IPS-NIHi7 (cell line): Measurements from ENCODE around the gene LCN9.

ENCODE experiments used
- DNase-seq: peaks from one replicate; pipeline ENCODE4 v3.0.0; 2012; ENCODE audit warnings: mixed read lengths; ENCODE audit errors: extremely low spot score

LCN9 gene

DNA sequence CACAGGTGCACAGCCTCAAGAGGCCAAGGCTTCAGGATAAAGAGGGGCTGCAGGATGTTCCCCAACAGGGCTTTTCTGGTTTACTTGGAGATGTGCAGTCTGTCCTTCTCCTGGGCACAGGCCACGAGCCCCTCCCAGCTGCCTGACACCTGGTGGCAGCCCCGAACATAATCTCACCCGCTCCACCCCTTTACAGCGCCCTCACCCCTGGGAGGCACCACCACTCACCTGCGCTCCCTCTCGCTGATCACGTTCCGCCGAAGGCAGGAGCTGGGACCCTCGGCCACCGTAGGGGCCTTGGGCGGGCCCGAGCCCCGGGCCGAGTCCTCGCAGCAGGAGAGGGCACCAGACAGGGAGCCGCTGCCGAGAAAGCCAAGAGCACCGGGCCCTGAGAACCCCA lies 35.7 kb downstream of the LCN9 start:
- DNase-seq: peak; percentile 48

DNA sequence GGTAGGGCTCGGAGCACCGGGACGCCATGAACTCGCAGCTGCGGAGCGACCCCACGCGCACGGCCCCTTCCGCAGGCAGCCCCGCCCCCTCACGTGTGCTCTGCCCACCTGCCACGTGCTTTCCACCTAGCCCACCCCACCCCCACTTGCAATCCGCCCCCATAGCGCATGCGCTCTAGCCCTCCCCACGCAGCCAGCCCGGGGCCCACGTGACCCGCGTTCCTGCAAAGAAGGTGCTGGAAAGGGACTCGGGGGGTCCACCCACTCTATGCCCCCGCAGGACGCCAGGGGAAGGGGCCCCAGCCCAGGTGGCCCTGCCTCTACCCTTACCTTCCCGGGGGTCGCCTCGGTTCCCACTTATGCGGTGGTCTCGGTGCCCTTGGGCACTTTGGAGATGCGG lies 36.3 kb downstream of the LCN9 start, which contains the start of gene SOHLH1:
SOHLH1 (minus strand) TSS at position 42 of the 400 bp plus-strand sequence; CDS start at position 28, 14 bp downstream.
- no peak for DNase-seq

DNA sequence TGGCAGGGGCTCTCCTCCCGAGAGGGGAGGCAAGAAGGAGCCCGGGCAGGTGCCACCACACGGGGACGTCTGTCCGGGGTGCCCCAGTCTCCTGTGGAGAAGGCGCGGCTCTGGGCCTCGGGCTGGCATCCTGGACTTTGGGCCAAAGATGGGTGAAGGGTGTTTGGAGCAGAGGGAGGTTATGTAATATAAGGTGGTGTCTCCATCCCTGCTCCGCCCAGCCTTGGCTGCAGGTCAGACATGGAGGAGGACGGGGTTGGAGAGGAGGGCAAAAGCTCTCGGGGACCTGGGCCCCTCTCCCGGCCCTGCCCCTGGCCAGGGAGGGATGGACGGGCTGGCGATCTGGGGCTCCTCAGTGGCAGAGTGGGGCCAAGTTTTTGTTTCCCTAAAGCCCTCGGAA lies 37.4 kb downstream of the LCN9 start:
- no peak for DNase-seq

DNA sequence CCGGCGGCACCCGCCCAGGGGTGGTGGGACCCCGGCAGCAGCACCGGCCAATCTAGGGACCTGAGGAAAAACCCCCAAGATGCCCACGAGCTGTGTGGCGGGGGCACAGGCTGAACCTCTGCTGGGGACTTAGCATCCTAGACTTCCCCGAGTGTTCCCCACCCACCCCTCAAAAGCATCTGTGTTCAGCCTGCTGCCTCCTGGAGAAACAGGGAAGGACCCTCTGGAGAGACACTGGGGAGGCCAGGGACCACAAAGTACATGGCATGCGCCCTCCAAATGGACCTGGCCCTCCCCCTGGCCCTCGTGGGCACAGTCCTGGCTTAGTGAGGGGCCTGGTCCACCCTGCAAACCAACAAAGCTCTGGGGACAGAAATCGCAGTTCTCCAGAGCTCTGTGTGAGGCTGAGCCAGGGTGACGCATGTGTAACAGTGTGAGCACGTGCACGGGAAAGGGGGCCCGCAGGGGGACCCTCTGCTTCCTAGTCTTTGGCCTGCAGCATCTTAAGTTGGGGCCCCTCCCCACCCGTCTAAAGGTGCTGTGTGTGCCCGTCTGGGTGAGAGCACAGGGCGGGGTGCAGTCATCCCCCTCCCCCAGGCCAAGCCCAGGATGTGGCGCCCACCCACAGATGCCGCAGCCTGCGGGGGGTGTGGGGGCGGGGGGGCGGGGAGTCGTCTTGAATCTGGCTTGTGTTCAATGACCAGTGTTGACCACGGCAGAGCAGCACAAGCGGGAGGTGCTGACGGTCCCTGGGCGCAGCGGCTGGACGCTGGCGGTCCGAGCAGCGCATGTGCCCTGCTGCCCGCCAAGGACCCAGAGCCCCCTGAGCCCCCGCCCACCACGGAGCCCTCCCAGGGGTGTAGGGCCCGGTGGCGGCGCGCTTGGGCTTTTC lies 38.2 kb downstream of the LCN9 start:
- peak; percentile 31 for DNase-seq

DNA sequence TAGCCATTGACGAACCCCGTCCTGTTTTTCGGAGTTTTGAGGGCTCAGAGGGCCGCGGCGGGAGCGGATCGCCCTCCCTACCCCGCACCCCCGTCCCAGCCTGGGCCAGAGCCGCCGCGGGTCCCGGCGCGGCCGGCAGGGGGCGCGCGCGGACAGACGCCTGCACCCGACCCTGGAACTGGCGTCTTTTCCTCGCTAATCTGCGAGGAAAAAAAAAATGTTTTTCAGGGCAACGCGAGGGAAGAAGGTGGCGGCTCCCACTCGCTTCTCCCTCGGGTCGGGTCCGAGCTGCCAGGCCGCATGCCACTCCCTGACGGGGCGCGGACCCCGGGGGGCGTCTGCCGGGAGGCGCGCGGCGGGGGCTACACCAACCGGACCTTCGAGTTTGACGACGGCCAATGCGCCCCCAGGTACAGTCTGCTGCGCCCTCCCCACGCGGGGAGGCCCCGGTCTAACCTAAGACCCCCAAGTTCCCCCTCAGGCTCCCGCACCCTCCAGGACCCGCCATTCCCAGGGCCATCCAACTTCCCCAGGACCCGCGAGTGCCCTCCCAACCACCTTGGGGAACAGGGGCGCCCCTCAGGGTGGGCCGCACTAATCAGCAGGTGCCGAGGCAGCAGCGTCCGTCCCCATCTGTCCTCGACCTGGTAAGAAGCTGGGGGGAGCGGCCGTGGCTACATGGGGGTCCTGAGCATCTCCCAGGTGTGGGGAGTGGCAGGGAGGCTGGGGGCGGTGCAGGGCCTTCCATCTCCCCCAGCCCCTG lies 39.0 kb downstream of the LCN9 start, which contains the start of gene KCNT1:
KCNT1 (plus strand) TSS at position 227 of the 763 bp plus-strand sequence; CDS start at position 301, 74 bp downstream.
- DNase-seq: peak; percentile 96

DNA sequence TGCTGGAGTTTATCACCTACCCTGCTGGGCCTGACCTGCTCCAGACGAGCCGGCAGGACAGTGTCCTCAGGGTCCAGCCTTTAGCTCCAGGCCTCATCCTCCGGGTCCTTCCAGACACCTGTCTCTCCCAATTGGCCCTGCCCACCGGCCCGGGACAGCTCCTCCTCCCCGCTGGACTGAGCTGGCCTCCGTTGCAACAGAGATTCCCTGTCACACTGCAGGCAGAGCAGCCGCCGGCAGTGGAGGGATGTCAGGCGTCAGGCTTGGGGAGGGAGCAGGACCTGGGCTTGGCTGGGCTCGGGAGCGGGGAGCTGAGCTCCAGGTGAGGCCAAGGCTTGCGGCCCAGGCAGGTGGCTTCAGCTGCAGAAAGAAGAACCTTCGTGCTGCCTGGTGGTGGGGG lies 40.6 kb downstream of the LCN9 start:
- peak; percentile 64 for DNase-seq

DNA sequence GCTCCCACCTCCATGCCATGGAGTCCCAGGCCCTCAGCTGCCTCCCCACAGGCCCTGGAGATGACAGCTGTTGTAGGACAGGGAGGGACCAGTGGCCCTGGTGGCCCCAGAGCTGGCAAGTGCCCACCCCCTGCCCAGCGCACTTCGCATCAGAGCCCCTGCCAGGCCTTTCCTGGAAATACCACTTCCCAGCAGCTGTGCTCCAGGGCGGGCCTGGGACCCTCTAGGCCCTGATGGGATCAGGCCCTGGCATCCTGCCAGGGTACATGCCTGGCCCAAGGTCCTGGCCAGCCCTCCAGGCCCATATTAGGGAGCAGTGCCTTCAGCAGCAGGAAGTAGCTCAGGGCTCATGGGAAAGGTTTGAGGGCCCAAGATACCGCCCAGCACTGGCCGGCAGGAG lies 41.4 kb downstream of the LCN9 start:
- no peak for DNase-seq

DNA sequence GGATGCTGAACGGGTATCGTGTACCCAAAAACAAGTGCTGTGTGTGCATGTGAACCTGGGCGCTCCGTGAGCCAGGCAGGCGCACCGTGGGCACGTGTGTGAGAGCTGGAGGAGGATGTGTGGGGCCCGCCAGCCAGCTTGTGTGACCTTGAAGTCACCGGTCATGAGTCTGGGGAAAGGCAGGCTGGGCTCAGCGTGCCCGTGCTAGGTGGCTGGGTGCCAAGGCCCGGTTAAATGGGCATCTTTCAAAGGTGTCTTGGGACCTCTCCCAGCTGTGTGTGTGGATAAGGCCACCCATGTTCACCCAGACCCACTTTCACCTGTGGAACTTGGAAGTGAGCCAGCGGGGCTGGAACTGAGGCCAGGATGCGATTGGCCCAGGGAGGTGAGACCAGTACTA lies 42.3 kb downstream of the LCN9 start:
- no peak for DNase-seq

DNA sequence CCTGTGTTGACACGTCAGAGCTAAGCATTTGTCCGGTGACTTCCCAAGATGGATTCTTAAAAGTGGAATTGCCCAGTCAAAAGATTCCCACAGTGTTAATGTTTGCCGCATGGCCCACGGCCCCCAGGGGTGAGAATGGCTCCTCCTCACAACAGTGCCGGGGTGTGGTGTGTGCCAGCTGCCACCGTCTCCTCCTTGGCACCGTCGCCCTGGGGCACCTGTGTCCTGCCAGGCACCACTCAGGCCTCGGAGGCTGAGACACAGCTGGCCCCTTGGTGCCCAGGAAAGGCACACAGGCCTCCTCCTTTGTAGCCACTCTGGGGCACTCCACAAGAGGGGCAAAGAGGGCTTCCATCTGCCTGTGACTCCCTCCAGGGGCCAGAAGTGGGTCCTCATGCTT lies 43.2 kb downstream of the LCN9 start:
- DNase-seq: no peak

DNA sequence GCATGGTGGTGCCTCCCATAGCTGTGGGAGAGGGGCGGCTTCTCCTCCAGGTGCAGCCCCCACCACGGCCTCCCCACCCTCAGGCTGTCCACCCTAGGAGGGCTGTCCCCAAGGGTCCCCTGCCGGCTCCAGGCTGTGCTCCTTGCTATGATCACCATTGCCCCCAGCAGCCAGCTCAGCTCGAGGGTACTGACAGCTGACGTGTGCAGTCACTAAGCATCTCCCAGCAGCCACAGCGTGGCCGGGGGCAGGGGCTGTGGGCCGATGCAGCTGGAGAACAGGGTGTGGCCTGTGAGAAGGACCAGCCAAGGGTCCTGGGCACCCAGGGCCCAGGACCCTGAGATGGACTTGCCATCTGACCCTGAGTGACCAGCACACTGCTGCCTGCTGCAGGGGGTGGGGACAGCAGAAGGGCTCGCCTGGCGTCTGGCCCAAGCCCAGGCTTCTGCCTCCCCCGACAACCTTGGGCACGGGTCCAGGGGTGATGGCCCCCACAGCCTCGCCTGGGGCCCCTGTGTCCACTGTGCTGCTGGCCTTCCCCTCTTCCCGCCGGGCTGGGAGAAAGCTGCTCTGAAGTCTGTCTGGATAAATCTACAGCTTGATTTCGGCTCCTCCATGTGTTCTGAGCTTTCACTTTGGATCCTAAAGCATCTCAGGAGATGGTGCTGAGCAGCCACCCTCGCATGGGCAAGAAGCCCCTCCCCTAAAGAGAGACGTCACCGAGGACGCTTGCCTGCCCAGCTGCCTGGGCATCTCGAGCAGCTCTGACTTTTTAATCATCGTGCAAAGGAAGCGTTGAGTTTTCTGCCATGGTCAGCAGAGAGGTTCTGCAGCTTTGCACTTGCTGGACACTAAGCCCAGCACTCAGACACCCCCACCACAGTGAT lies 44.4 kb downstream of the LCN9 start:
- no peak for DNase-seq

DNA sequence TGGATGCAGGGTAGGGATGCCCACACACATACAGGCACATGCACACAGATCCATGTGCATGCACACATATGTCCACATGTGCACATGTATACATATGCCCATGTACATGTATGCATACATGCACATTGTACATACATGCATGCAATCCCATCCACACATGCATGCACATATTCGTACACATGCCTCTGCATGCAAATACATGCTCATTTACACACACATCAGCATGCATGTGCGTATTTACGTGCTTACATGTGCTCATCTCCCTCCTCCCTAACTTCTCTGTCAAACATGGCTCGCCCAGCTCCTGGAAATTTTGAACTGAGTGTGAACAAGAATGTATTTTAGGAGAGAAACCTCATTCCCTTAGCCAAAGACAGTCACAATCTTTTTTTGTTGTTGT lies 45.1 kb downstream of the LCN9 start:
- no peak for DNase-seq

DNA sequence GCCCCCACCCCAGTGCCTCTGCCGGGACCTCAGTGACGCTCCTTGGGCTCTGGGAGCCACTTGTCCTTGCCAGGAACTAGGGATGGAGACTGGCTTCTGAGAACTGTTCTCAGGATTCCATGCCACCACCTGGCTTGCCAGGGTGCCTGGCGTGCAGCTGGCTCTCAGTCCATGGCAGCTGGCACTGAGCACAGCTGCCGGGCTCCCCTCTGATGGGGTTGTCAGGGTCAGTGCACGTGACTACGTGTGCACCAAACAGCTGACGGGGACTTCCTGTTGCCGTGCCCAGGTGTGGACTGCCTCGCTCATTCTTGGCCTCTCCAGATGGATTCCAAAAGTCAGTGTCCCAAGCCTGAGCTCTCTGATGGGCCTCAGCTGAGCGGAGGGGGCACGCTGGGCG lies 48.3 kb downstream of the LCN9 start:
- DNase-seq: no peak

DNA sequence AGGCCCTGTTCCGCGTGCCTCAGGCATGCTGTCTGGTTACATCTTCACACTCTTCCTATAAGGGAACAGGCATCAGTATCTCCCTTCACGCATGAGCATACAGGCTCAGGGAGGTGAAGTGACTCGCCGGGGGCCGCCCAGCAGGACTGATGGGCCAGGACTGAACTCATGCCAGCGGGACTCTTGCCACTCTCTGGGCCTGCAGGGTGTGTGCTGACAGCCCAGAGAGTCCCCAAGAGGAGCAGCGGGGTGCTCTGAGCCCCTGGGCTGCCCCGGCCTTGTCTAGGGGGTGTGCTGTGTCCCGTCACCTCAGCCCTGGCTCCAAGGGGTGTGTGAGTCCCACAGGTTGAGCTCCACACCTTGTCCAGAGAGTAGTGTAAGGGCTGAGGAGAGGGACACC lies 48.8 kb downstream of the LCN9 start:
- DNase-seq: no peak

DNA sequence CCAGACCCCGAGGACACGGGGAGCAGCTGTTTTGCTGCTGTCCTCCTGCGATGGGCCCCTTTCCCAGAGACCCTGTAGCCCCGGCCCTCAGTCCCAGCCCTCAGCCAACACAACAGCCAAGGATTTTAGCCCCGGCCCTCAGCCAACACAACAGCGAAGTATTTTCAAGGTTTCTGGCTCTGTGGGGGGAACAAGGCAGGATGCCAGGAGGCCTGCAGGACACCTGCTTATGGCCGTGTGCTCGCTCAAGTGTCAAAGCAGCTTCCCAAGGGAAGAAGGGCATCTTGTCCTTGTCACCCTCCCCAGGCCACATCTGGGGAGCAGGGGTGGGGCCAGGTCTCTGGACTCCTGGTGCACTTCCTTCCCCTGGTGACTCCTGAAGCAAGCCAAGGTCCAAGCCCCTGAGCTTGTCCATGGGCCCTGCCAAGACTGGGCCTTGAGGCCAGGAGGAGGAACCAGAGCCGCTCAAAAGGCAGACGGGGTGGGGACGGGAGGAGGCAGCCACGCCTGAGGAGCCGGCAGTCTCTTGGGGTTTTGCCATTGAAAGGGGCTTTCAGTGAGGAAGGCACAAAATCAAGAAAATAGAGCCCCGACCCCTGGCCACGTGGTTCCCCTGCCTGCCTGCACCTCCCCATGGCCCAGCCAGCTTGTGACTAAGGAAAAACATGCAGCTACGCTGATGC lies 49.6 kb downstream of the LCN9 start:
- DNase-seq: no peak

DNA sequence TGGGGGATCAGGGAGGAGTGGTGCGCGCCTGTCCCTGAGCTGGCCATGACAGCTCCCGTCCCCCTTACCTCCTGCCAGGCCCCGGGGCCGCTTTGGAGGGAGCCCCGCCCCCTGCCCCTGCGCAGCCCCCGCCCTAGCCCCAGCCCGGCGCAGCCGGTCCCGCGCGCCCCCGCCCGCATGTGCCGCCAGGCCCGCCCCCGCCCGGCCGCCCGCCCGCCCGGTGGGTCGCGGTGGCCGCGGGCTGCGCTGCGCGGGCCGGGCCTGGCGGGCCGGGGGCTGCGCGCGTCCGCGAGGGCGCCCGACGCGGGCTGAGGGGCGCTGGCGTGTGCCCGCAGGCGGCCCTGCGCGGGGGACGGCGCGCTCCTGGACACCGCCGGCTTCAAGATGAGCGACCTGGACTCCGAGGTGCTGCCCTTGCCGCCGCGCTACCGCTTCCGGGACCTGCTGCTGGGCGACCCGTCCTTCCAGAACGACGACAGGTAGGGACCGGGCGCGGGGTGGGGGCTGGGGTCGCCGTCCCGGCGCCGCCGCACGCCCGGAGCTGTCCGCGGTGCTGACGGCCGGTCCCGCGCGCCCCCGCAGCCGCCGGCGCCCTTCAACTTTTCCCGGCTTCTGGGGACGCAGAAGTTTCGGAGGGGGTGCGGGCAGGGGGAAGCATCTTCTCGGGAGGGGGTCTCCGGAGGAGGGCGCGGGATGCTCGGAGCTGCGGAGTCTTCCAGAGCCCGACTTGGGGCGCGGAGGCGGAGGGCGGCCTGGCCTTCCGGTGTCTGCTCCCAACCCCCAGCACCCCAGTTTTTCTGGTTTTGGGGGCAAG lies 51.3 kb downstream of the LCN9 start:
- DNase-seq: peak; percentile 79

DNA sequence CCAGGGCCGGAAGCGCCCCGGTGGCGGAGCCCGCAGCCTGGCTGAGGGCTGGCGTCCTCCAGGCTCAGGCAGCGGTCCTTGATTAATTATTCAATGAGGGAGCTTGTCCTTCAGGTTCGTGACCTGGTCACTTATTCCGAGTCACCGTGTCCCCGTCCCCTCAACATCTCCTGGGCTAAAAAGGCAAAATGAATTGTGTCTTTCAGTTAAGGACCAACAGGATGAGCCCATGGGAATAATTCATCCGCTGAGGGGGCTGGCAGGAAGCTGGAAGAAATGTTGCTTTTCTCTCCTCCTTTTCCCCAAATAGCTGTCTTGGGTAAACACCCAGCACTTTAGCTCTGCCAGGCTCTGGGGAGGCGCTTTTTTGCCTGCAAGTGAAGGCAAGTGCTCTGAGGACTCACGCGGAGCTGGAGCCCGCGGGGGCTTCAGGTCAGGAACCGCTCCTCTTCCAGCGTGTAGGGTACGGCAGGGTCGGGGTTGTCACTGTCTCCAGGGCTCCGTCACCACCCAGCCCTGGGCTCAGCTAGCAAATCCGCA lies 52.0 kb downstream of the LCN9 start:
- DNase-seq: no peak

DNA sequence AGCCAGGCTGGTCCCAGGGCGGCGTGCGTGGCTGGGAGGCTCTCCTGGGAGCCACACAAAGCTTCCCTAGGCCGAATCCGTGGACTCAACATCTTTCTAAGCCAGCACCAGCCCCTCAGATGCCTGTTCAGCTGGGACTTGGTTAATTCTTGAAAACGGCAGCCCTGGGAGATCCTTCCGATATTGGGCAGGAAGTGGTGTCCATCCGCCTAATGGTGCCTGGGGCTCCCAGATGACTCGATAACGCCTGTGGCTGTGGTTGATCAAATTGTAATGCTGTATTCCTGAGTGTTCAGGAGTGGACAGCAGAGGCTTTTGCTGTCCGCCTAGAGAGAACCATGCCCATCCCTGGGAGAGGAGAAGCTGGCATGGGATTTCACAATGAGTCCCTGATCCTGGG lies 52.9 kb downstream of the LCN9 start:
- no peak for DNase-seq
